GOT3 (cell line): Measurements from ENCODE around the gene ZFHX2.
"Not testable (repeated sequence)": the region's sequence is repeated elsewhere in the genome, so short reads cannot be mapped to it uniquely, and the experiment has no call there.

ENCODE experiments used
- DNase-seq: peaks from one replicate; lab custom pipeline; 2025; ENCODE audit warnings: mixed read lengths; lab: John Stamatoyannopoulos, UW

The ZFHX2 gene

GRCh38 chr14:23539248-23540140 is 12.1 kb downstream of the ZFHX2 start:
- no peak for DNase-seq

DNA sequence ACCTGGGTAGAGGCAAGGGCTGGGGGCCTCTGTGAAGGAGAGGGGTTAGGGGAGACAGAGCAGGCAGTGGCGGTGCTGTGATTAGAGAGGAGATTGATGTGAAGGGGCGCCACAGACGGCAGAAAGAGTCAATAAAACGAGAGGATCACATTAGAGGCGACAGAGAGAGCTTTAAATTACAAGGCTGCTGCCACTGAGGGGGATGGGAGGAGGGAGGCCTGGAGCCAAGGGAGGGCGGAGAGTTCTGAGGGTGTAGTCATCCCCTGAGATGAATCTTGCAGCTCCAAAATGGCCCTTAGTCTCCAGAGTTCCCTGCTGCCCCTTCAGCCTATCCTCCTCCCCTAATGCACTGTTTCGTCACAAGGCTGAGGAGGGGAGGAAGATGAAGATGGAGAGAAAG is 12.8 kb downstream of the ZFHX2 start:
- DNase-seq: no peak

DNA sequence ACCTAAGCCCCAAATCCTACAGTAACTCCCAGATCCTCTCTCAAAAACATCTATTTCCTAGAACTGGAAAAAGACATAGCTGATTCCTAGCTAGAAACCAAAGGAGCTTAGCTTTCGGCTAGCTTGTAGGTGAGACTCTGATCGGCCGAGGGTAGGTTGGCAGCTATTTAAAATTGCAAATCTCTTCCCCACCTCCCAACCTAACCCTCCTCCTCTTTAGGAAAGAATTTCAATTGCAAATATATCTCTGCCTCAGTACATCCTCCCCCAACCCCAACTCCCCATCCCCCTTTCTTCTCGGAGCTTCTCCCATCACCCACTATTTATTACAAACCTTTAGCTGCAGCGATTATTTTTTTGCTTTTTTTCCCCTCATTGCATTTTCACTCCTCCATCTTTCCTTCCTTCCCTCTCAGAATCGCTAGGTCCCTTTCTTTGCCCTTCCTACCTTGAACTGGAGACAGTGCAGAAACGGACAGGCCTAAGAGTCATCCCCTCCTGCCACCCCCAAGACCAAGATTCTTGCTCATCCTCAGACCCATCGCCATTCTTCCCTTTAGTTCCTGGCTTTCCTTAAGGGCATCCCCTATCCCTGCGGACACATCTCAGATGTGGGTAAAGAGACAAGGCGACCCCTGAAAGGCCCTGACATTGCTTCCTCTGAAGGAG is 13.4 kb downstream of the ZFHX2 start:
- no peak for DNase-seq

DNA sequence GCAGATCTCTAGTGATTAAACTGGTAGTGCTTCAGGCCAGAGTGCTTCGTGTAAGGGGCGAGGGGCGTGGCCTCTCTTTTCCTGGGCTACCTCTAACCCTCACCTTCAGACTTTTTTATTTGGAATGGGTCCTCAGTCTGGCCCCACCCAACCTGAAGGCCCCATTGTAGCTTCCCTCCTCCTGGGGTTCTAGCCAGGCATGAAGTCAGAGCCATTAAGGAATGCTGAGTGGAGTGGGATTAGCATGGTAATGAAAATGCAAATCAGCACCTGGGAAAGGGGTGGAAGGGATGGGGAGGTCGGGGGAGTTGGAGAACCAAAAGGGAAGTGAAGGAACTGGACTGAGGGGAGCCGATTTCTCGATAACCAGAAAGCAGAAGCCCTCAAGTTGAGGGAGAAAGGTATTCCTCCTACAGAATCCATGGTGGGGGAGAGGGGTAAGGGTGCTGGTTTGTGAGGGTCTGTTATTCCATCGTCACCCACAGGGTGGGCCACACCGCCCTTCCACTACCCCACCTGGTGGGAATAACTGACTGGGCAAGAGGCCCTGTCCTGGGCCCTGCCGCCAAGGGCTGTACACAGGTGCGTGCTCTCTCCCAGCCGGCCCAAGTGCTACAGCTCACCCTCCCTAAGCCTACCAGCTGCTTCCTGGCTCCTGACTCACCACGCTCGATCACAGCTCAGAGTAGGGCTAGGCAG is 14.1 kb downstream of the ZFHX2 start:
- no peak for DNase-seq

GRCh38 chr14:23536906-23537305 is 14.7 kb downstream of the ZFHX2 start:
- not testable (repeated sequence) for DNase-seq

DNA sequence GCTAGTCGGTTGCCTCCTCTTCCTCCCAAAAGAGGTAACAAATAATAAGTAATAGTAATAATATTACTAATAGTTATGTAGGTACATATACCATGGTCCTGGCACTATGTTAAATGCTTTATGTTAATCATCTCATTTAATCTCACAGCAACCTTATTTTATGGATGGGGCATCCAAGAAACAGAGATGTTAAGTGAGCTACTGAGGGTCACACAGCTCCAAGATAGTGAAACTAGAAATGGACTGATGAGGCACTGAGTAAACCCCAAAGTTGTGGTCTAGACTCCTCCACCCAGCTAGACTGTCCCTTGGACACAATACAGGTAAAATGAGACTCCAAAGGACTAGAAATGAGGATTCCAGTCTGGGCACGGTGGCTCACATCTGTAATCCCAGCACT is 15.1 kb downstream of the ZFHX2 start:
- no peak for DNase-seq

DNA sequence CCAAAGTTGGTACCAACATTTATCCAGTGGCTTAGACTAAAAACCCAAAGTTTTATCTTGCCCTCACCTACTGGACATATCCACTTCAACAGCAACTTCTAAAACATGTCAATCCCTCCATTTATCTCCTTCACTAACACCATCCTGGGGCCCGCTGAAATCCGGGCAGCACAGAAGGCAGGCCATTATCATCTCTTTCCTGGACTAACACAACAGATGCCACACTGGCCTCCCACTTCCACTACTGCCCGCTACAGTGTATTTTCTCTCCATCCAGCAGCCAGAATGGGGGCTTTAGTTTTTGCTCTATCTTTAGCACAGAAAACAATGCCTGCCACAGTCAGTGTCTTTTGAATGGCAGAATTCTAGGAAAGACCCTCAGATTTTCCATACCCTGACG is 15.6 kb downstream of the ZFHX2 start:
- DNase-seq: no peak

GRCh38 chr14:23533652-23534435 is 17.7 kb downstream of the ZFHX2 start:
- no peak for DNase-seq

DNA sequence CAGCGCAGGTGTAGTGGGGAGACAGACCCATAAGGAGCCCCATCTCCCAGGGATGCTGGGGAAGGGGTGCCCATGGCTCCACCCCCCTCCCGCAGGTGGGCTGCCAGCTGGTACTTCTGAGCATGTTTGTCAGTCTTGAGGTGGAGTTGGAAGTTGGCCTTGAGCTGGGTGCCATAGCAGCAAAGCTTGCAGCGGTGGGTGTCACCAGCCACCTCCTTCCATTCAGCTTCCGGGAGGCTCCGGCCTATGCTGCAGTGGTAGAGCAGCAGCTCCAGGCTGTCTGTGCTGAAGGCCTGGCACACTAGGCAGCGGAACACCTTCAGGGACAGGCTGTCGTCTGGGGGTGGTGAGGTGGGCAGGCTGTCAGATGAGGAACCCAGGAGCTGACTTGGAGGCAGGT is 18.9 kb downstream of the ZFHX2 start:
- DNase-seq: no peak

- no peak for DNase-seq
Observed at GRCh38 chr14:23531391-23531790, 20.2 kb downstream of the ZFHX2 start.

DNA sequence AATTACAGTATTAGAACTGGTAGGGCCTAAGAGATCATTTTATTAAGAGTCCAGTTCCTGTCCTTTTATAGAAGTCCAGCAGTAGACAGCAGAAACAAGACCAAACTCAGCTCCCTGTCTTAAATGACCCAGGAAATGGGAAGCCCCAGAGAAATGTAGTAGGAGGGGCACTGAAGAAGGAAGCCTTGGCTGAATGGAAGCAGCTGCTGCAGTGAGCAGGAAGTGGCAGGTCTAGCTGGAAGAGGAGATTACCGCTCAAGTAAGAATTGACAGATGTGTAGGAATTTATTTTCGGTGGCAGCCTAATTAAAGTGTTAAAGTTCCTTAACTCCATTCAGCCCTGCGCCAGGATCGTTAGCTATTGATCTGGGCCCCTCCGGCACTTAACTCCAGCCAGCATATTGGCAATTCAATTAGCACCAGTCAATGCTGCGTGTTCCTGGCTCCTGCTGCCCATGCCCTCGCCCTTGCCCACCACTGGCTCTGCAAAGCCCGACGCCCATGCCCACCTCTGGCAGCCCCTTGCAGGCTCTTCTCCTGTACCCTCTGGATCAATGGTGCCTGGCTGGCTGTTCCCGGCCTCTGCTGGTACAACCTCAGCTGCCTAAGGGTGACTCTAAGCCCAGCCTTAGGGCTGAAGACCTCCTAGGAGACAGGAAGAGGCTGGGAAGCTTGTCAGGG is 21.1 kb downstream of the ZFHX2 start:
- no peak for DNase-seq

DNA sequence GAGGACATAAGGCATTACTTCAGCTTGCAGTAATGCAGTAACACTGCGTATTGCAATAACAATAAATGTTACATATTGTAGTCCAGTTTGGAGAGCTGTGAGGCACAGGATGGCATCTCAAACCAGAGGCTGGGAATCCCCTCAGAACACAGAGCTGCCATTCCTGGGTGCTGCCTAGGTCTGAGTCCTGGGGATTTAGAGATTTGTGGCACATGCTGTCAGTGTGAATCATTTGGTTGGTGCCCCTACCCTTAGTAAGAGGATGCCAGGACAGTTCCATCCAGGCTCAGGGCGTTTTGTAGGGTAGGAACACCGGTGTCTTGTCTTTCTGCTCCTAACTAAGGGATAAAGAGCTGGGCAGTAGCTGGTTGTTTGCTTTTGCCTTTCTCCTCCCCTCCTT is 22.5 kb downstream of the ZFHX2 start:
- DNase-seq: no peak

DNA sequence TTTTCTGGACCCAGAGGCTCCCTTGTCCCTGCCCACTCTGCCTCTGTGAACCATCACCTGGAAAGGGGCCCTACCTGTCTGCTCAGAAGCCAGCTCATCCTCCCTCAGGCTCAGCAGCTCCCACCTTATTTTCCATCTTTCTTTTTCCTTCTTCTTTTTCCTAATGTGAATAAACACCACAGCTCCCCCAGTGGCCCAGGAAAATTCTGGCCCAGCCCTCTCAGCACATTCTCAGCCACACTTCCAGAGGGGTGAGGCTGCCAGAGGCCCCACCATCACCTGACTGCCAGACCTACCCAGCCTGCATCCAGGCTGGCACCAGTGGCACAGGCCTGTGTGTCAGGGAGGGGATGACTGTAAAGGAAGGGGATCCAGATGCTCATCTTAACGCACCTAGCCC is 23.0 kb downstream of the ZFHX2 start:
- no peak for DNase-seq

GRCh38 chr14:23525611-23526010 is 26.0 kb downstream of the ZFHX2 start:
- no peak for DNase-seq

GRCh38 chr14:23524954-23525353 is 26.6 kb downstream of the ZFHX2 start:
- no peak for DNase-seq

- DNase-seq: no peak
Observed at GRCh38 chr14:23523229-23524016, 28.1 kb downstream of the ZFHX2 start.

DNA sequence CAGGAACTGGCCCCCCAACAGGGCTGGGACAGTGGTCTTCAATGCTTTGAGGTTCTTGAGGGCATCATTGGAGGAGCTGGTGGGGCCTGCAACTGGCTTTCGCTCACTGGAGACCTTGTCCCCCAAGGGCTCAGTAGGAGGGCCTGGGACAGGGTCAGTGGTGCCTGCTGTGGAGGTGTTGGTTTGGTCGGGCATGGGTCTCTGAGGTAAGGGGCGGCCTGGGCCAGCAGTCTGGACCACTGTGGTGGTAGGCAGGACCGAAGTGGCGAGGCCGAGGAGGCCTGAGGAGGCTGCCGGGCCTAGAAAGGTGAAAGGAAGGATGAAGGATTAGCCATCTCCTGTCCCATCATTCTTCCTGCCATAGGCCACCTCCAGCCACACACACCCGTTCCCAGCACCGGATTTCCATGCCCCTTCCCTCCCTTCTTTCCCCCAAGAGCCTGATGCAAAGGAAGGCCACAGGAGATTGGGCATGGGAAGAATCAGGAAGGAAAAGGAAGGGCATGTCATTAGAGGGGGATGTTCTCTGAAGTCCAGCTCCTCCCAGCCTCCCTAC is 28.8 kb downstream of the ZFHX2 start:
- DNase-seq: no peak

GRCh38 chr14:23521785-23522640 is 29.6 kb downstream of the ZFHX2 start:
- DNase-seq: no peak

DNA sequence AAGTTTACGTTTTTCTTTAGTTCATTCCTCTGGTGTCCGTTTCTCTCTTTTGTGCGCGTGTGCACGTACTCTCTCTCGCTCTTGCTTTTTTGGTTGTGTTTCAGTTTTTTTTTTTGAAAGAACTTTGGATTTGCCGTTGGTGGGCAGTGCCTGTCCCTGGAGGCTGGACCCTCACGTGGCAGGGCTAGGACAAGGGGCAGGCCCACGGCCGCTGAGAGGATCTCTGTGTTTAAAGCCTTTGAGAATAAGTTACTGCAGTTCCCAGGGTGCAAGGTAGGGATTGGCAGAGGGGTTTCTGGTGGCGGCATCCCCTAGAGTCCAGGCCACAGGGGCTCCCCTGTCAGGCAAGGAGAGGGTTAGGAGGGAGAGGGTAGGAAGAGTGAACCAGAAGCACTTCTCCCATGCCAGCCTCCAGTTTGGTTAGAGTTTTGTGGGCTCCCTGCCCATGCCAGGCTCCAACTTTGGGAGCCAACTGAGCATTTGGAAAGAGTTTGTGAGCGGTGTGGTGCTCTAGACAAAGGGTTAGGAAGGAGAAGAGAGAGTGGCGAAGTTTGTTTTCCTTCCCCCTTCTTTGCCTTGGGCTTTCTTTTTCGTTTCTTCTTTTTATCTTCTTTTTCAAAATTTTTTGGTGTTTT is 30.5 kb downstream of the ZFHX2 start:
- DNase-seq: no peak
